H9 (cell line): ENCODE data around the gene NDC1. TPM values are rescaled to one million over a fixed set of nuclear protein-coding genes. Genes with fewer than 3 reads are reported as not detected.
A peak's percentile ranks its signal among the peaks of the same experiment; 100 is the strongest.

Experiments used
- DNase-seq: peaks from one replicate; pipeline ENCODE4 v3.0.0-alpha.2; 2017
- H2AFZ ChIP-seq: one replicate; pipeline ENCODE4 v1.6.1; 2013; ENCODE audit warnings: mild to moderate bottlenecking, low read length, control low read depth, moderate library complexity
- H2AK5ac ChIP-seq: 2 replicates; pipeline ENCODE4 v1.6.1; 2013; ENCODE audit warnings: low read length, control low read depth, mixed read lengths; ENCODE audit not compliant: insufficient read length
- H2BK120ac ChIP-seq: one replicate; pipeline ENCODE4 v1.6.1; 2013; ENCODE audit warnings: low read depth, mild to moderate bottlenecking, low read length, control low read depth, inconsistent platforms; ENCODE audit not compliant: poor library complexity, severe bottlenecking
- H2BK12ac ChIP-seq: 2 replicates; pipeline ENCODE4 v1.6.1; 2013; ENCODE audit warnings: low read length, control low read depth, mixed read lengths, low read depth; ENCODE audit not compliant: insufficient read length
- H2BK15ac ChIP-seq: 2 replicates; pipeline ENCODE4 v1.6.1; 2013; ENCODE audit warnings: low read depth, low read length, control low read depth
- H2BK20ac ChIP-seq: one replicate; pipeline ENCODE4 v1.6.1; 2013; ENCODE audit warnings: low read depth, mild to moderate bottlenecking, low read length, control low read depth, inconsistent platforms; ENCODE audit not compliant: poor library complexity, severe bottlenecking
- H2BK5ac ChIP-seq: 2 replicates; pipeline ENCODE4 v1.6.1; 2013; ENCODE audit warnings: low read length, control low read depth, mixed read lengths; ENCODE audit not compliant: insufficient read length
- H3K14ac ChIP-seq: 2 replicates; pipeline ENCODE4 v1.6.1; 2013; ENCODE audit warnings: low read length, control low read depth; ENCODE audit not compliant: insufficient read depth
- H3K18ac ChIP-seq: 2 replicates; pipeline ENCODE4 v1.6.1; 2013; ENCODE audit warnings: low read depth, mild to moderate bottlenecking, mixed read lengths, low read length, control low read depth; ENCODE audit not compliant: insufficient read length
- H3K23ac ChIP-seq: 2 replicates; pipeline ENCODE4 v1.6.1; 2013; ENCODE audit warnings: low read length, control low read depth, mixed read lengths, low read depth; ENCODE audit not compliant: insufficient read length
- H3K23me2 ChIP-seq: 2 replicates; pipeline ENCODE4 v1.6.1; 2013; ENCODE audit warnings: low read depth, mild to moderate bottlenecking, mixed read lengths, low read length, control low read depth; ENCODE audit not compliant: insufficient read length, poor library complexity, severe bottlenecking
- H3K27ac ChIP-seq: 2 replicates; pipeline ENCODE4 v1.5.1; 2013; ENCODE audit warnings: low read length, control low read depth, mixed read lengths, low read depth; ENCODE audit not compliant: insufficient read length
- H3K27me3 ChIP-seq: 2 replicates; pipeline ENCODE4 v1.6.1; 2013; ENCODE audit warnings: low read length, control low read depth, inconsistent platforms; ENCODE audit not compliant: insufficient read depth
- H3K4ac ChIP-seq: 2 replicates; pipeline ENCODE4 v1.6.1; 2013; ENCODE audit warnings: low read depth, mild to moderate bottlenecking, control low read depth, inconsistent platforms, low read length, moderate library complexity
- H3K4me1 ChIP-seq: 2 replicates; pipeline ENCODE4 v1.6.1; 2013; ENCODE audit warnings: low read length, control low read depth, inconsistent platforms; ENCODE audit not compliant: insufficient read depth
- H3K4me2 ChIP-seq: 2 replicates; pipeline ENCODE4 v1.6.1; 2013; ENCODE audit warnings: low read length, control low read depth, mixed read lengths; ENCODE audit not compliant: insufficient read length, insufficient read depth
- H3K56ac ChIP-seq: 2 replicates; pipeline ENCODE4 v1.6.1; 2013; ENCODE audit warnings: low read depth, mild to moderate bottlenecking, mixed read lengths, low read length, control low read depth; ENCODE audit not compliant: insufficient read length
- H3K79me1 ChIP-seq: 2 replicates; pipeline ENCODE4 v1.6.1; 2013; ENCODE audit warnings: low read depth, mild to moderate bottlenecking, moderate library complexity, low read length, control low read depth, inconsistent platforms; ENCODE audit not compliant: insufficient read depth, poor library complexity, severe bottlenecking
- H3K79me2 ChIP-seq: 2 replicates; pipeline ENCODE4 v1.6.1; 2013; ENCODE audit warnings: low read length, control low read depth, inconsistent platforms; ENCODE audit not compliant: insufficient read depth
- H3K9ac ChIP-seq: 2 replicates; pipeline ENCODE4 v1.6.1; 2013; ENCODE audit warnings: low read length, control low read depth, mixed read lengths; ENCODE audit not compliant: insufficient read length; ENCODE audit errors: extremely low read depth
- H3K9me3 ChIP-seq: one replicate; pipeline ENCODE4 v1.6.1; 2013; ENCODE audit warnings: low read depth, low read length, inconsistent platforms; ENCODE audit not compliant: control insufficient read depth
- H3T11ph ChIP-seq: one replicate; pipeline ENCODE4 v1.6.1; 2013; ENCODE audit warnings: mild to moderate bottlenecking, low read length, control low read depth, inconsistent platforms
- H4K20me1 ChIP-seq: one replicate; pipeline ENCODE4 v1.6.1; 2013; ENCODE audit not compliant: control insufficient read depth, insufficient read length, insufficient read depth
- H4K5ac ChIP-seq: 2 replicates; pipeline ENCODE4 v1.6.1; 2013; ENCODE audit warnings: low read depth, mild to moderate bottlenecking, mixed read lengths, low read length, control low read depth; ENCODE audit not compliant: insufficient read length
- H4K8ac ChIP-seq: replicated peaks from 2 replicates; pipeline ENCODE4 v1.6.1; 2013; ENCODE audit warnings: low read length, control low read depth, mixed read lengths, low read depth; ENCODE audit not compliant: insufficient read length
- H4K91ac ChIP-seq: 2 replicates; pipeline ENCODE4 v1.6.1; 2013; ENCODE audit warnings: low read depth, mild to moderate bottlenecking, moderate library complexity, mixed read lengths, low read length, control low read depth; ENCODE audit not compliant: insufficient read length
- H3K27ac Mint-ChIP-seq, 3 experiments: 2 replicates in 2 of 3; 3 replicates in 1 of 3; pipeline ENCODE4 v1.8.0; 2020 to 2021; ENCODE audit warnings: mixed read lengths in 3 of 3, mild to moderate bottlenecking in 1 of 3, moderate library complexity in 1 of 3
- H3K27me3 Mint-ChIP-seq: 2 replicates; pipeline ENCODE4 v1.8.0; 2021; ENCODE audit warnings: low read depth, mild to moderate bottlenecking, moderate library complexity, mixed read lengths
- H3K36me3 Mint-ChIP-seq, 3 experiments: 2 replicates in 2 of 3; 3 replicates in 1 of 3; pipeline ENCODE4 v1.8.0; 2020 to 2021; ENCODE audit warnings: low read depth in 3 of 3, mixed read lengths in 3 of 3; ENCODE audit not compliant: insufficient read depth in 1 of 3
- H3K4me1 Mint-ChIP-seq, 2 experiments: 2 replicates each; pipeline ENCODE4 v1.8.0; 2020; ENCODE audit warnings: mixed read lengths in 2 of 2
- H3K4me3 Mint-ChIP-seq, 2 experiments: 2 replicates in 1 of 2; 3 replicates in 1 of 2; pipeline ENCODE4 v1.8.0; 2020 to 2021; ENCODE audit warnings: mild to moderate bottlenecking in 2 of 2, mixed read lengths in 2 of 2, moderate library complexity in 1 of 2
- H3K9me3 Mint-ChIP-seq, 2 experiments: 2 replicates in 1 of 2; 3 replicates in 1 of 2; pipeline ENCODE4 v1.8.0; 2020; ENCODE audit warnings: mild to moderate bottlenecking in 2 of 2, mixed read lengths in 2 of 2, moderate library complexity in 1 of 2
- CTCF ChIP-seq: fragments of 200-600 bp; sonication (generic); conservative IDR thresholded peaks from 3 replicates; pipeline ENCODE4 v1.8.0; 2021; ENCODE audit warnings: antibody characterized with exemption, mild to moderate bottlenecking
- WGBS: extraction: QIAGEN DNeasy Blood & Tissue Kit; methylation state at CpG from one replicate; pipeline ENCODE4 v1.1.7; 2013; ENCODE audit warnings: missing lambda C conversion rate, low lambda C conversion rate, mixed read lengths; ENCODE audit not compliant: insufficient read length; ENCODE audit errors: extremely low coverage; 5-methylcytosine and 5-hydroxymethylcytosine counted together
- total RNA-seq: library from RNA; stranded (reverse); gene quantifications from 2 replicates; pipeline ENCODE4 v1.2.1, GENCODE V29; 2021

Gene NDC1
- total RNA-seq, 1 experiment from 2014 or later = 49.3 TPM

- Mint-ChIP-seq H3K36me3 (peaks cover 11 to 48% (median 23%) of the 10 kb centered on the region in 3 experiments; a peak in 6 of 7 replicates), H3K4me1 (peaks cover 0 to 10% of the 10 kb centered on the region in 2 experiments; a peak in 1 of 4 replicates), H3K9me3 (no peaks in the 10 kb centered on the region), H3K27ac (peak overlapping the region in 1 of 3 experiments; percentile 45; a peak in 1 of 7 replicates), H3K27me3 (no peaks in the 10 kb centered on the region), H3K4me3 (no peak overlapping the region)
- Histone ChIP-seq H2BK5ac (no peak overlapping the region), H3K56ac (no peak overlapping the region), H3K79me2 (no peaks in the 10 kb centered on the region), H3K27me3 (no peaks in the 10 kb centered on the region), H2AFZ (no peak overlapping the region), H4K8ac (no peak overlapping the region), H2AK5ac (no peak overlapping the region), H2BK12ac (no peak overlapping the region), H3K9me3 (no peaks in the 10 kb centered on the region), H4K91ac (no peak overlapping the region), H3K4ac (no peak overlapping the region), H4K5ac (no peak overlapping the region), H3K14ac (no peak overlapping the region), H3K18ac (no peak overlapping the region), H3K23me2 (no peaks in the 10 kb centered on the region), H3K4me1 (no peaks in the 10 kb centered on the region), H2BK15ac (no peak overlapping the region), H4K20me1 (no peaks in the 10 kb centered on the region), H3T11ph (no peak overlapping the region), H2BK20ac (no peak overlapping the region), H2BK120ac (no peak overlapping the region), H3K4me2 (no peak overlapping the region), H3K23ac (no peak overlapping the region), H3K9ac (no peak overlapping the region), H3K79me1 (no peaks in the 10 kb centered on the region), H3K27ac (no peak overlapping the region)
- DNase-seq = no peak
- WGBS = no CpG with 5 or more reads among the region's 3 CpGs
- no peak for TF ChIP-seq CTCF
Observed at GRCh38 chr1:53766831-53767405, 71.2 kb downstream of the NDC1 start.
